NT2/D1 (cell line): ENCODE measurements around the gene ITGB7.

Experiments used
- DNase-seq: peaks from one replicate; pipeline ENCODE4 v3.0.0-alpha.2; 2011; ENCODE audit warnings: low read depth, low spot score
- H3K27me3 ChIP-seq: 2 replicates; pipeline ENCODE4 v1.6.0; 2011; ENCODE audit warnings: mild to moderate bottlenecking; ENCODE audit not compliant: insufficient read length, insufficient read depth
- H3K36me3 ChIP-seq: 2 replicates; pipeline ENCODE4 v1.6.1; 2011; ENCODE audit warnings: mild to moderate bottlenecking, low read length, mixed read lengths; ENCODE audit not compliant: insufficient read depth, insufficient read length
- H3K4me1 ChIP-seq: 2 replicates; pipeline ENCODE4 v1.5.1; 2011; ENCODE audit not compliant: insufficient read depth, insufficient read length
- H3K4me3 ChIP-seq: 2 replicates; pipeline ENCODE4 v1.5.1; 2011; ENCODE audit warnings: low read depth; ENCODE audit not compliant: insufficient read length
- H3K9ac ChIP-seq: 2 replicates; pipeline ENCODE4 v1.6.0; 2011; ENCODE audit warnings: low read depth; ENCODE audit not compliant: insufficient read length
- H3K9me3 ChIP-seq: 2 replicates; pipeline ENCODE4 v1.5.1; 2011; ENCODE audit warnings: mild to moderate bottlenecking, low read length; ENCODE audit not compliant: insufficient read depth
- SUZ12 ChIP-seq: IDR thresholded peaks from 2 replicates; pipeline ENCODE4 v1.6.1; 2011; ENCODE audit not compliant: insufficient read length, insufficient read depth; ENCODE audit errors: extremely low read depth
- YY1 ChIP-seq: IDR thresholded peaks from 2 replicates; pipeline ENCODE4 v1.6.1; 2011; ENCODE audit not compliant: insufficient read length, insufficient read depth
- ZNF274 ChIP-seq: IDR thresholded peaks from 2 replicates; pipeline ENCODE4 v1.6.1; 2011; ENCODE audit warnings: mild to moderate bottlenecking, low read depth, low read length

ITGB7 gene

DNA sequence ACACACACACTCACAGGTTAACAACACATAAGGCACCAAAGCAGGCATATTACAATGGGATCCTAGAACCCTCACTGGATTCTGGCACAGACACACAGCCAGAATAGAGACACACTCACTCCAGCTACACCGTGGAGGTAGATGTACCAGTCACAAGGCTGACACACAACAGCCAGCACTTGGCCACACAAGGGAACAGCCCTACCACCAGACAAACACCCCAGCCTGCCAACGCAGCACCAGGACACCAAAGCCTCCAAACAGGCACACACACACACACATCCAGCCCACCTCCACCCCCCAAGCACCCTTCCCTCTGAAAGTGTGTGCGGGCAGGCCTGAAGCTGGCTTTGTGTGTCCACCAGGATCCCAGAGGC, 10.9 kb upstream of the ITGB7 start:
- peaks cover 14% of the 10 kb centered on the region for H3K36me3 ChIP-seq

DNA sequence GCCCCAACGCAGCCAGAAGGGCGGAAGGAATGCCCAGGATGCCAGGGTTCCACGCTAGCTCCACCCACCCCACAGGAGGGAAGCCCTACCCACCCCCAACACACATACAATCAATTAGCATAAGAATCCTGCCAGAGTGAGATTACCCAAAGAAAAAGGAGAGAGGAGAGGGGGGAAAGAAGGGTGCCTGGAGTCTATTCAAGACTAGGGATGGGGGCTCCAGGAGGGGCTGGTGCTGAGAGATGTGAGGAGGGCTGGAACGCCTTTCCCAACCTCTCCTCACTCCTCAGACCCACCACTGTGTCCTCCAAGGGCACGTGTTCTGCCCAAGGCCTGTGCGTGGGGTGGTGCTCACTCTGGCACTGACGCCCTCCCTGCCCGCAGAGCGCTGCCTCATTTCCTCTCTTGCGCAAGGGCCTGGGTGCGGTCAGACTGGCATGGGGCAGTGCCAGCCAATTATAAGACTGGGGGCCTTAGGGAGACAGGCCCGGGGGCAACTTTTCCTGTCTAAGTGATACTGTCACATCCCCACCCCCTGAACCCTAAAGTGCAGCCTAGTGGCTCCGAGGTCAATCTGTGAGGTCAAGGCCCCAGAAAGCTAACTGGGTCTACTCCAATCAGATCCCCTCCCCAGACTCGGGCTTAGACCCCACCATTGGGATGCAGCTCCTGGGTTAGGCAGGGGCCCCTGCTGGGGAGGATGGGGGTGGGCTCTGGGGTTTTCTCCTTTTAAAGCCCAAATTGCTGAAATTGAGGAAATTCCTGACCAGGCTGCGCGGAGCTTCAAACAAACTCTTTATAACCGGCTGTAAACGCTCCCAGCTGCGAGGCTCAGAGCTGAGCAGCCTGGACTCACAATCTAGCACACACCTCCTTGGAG, 10.2 kb upstream of the ITGB7 start:
- peaks cover 42% of the 10 kb centered on the region for H3K4me1 ChIP-seq
- peak; percentile 72 for DNase-seq

More for the DNA sequence above, 10.9 kb upstream of the ITGB7 start:
- H3K4me3 ChIP-seq: no peak overlapping the region
- H3K27me3 ChIP-seq: peaks cover 24% of the 10 kb centered on the region
- TF ChIP-seq ZNF274: no peak
- no peak for TF ChIP-seq SUZ12
- TF ChIP-seq YY1: no peak
- no peaks in the 10 kb centered on the region for H3K9me3 ChIP-seq
- peaks cover 46% of the 10 kb centered on the region for H3K4me1 ChIP-seq
- H3K9ac ChIP-seq: peak overlapping the region; percentile 29
- DNase-seq: no peak

DNA sequence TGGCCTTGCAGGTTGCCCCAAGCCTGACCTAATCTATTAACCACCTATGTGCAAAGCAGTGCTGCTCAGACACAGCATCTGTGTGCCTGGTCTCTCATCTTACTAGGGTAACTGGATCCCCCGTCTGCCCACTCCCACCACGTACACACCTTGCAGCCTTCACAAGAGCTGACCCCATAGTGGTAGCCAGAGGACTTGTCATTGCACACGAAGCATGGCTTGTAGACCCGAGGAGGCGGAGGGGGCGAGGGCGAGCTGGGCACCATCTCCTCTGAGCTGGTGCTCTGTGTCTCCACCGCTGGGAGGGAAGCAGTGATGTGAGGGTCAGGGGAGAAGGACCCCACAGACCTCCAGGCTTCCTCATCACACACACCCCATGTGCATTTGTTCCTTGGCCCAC, 8.4 kb upstream of the ITGB7 start:
- H3K36me3 ChIP-seq: peaks cover 36% of the 10 kb centered on the region
- DNase-seq: no peak
- H3K4me3 ChIP-seq: no peak overlapping the region
- TF ChIP-seq SUZ12: no peak
- TF ChIP-seq ZNF274: no peak
- no peak for TF ChIP-seq YY1
- H3K9me3 ChIP-seq: no peaks in the 10 kb centered on the region
- H3K9ac ChIP-seq: no peak overlapping the region
- H3K4me1 ChIP-seq: peaks cover 42% of the 10 kb centered on the region
- H3K27me3 ChIP-seq: peaks cover 22% of the 10 kb centered on the region

More for the DNA sequence above, 10.2 kb upstream of the ITGB7 start:
- peaks cover 18% of the 10 kb centered on the region for H3K36me3 ChIP-seq
- H3K9ac ChIP-seq: no peak overlapping the region
- no peak for TF ChIP-seq ZNF274
- no peak for TF ChIP-seq SUZ12
- TF ChIP-seq YY1: no peak
- peak overlapping the region; percentile 12 for H3K4me3 ChIP-seq
- peaks cover 24% of the 10 kb centered on the region for H3K27me3 ChIP-seq
- no peaks in the 10 kb centered on the region for H3K9me3 ChIP-seq

GRCh38 chr12:53214687-53215455, 7.8 kb upstream of the ITGB7 start:
- Histone ChIP-seq H3K36me3 (peaks cover 37% of the 10 kb centered on the region), H3K27me3 (peaks cover 19% of the 10 kb centered on the region), H3K4me1 (peaks cover 42% of the 10 kb centered on the region), H3K9me3 (no peaks in the 10 kb centered on the region), H3K9ac (no peak overlapping the region), H3K4me3 (no peak overlapping the region)
- no peak for TF ChIP-seq ZNF274
- TF ChIP-seq YY1: no peak
- DNase-seq: no peak

GRCh38 chr12:53214221-53214620, 7.2 kb upstream of the ITGB7 start:
- Histone ChIP-seq H3K9me3 (no peaks in the 10 kb centered on the region), H3K4me1 (peaks cover 38% of the 10 kb centered on the region), H3K4me3 (no peak overlapping the region), H3K36me3 (peaks cover 37% of the 10 kb centered on the region), H3K27me3 (peaks cover 12% of the 10 kb centered on the region), H3K9ac (no peak overlapping the region)
- TF ChIP-seq YY1 (no peak), SUZ12 (no peak)
- no peak for DNase-seq

- no peak for TF ChIP-seq SUZ12
- no peak for TF ChIP-seq ZNF274
- no peak for TF ChIP-seq YY1
- Histone ChIP-seq H3K36me3 (peaks cover 37% of the 10 kb centered on the region), H3K27me3 (peaks cover 6% of the 10 kb centered on the region), H3K4me3 (no peak overlapping the region), H3K9me3 (no peaks in the 10 kb centered on the region), H3K9ac (no peak overlapping the region), H3K4me1 (peaks cover 38% of the 10 kb centered on the region)
- DNase-seq: peak; percentile 83
These were observed 6.3 kb upstream of the ITGB7 start for GRCh38 chr12:53213348-53213747.

GRCh38 chr12:53212931-53213330, 5.9 kb upstream of the ITGB7 start:
- TF ChIP-seq SUZ12 (no peak), YY1 (no peak), ZNF274 (no peak)
- DNase-seq: no peak
- peaks cover 2% of the 10 kb centered on the region for H3K27me3 ChIP-seq
- H3K9ac ChIP-seq: no peak overlapping the region
- H3K4me3 ChIP-seq: no peak overlapping the region
- H3K4me1 ChIP-seq: peaks cover 35% of the 10 kb centered on the region
- peaks cover 37% of the 10 kb centered on the region for H3K36me3 ChIP-seq
- no peaks in the 10 kb centered on the region for H3K9me3 ChIP-seq
